ENCODE measurements around the gene PGAP6.

The PGAP6 gene

GRCh38 chr16:324451-325334 is 57.1 kb downstream of the PGAP6 start:
- DNase-seq = peak; percentile 78

- DNase-seq = no peak
These were observed 57.7 kb downstream of the PGAP6 start for GRCh38 chr16:324201-324450.

DNA sequence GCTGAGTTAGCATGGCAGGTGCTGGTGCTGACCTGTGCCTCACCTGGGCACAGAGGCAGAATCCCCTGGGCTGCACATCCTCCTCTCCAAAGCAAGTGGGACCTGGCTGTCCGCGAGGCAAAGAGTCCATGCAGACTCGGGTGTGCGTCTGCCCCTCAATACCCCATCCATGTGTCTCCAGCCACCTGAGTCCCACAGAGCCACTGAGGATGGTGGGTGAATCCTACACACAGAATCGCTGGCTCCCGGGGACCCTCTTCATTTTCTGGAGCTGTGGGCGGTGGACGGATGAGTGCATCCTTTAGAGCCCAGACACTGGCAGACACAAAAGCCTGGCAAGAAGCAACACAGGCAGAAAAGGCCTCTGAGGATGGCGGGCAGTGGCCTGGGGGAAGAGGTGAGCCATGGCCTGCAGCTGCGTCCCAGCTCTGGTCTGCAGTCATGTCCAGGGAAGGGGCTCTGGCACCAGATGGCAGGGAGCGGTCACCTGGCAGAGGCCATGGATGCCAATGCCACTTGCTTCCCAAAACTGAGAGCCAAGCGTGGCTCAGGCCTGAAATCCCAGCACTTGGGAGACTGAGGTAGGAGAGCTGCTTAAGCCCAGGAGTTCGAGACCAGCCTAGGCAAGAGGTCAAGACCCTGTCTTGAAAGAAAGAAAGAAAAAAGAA is 59.2 kb downstream of the PGAP6 start:
- DNase-seq = no peak

DNA sequence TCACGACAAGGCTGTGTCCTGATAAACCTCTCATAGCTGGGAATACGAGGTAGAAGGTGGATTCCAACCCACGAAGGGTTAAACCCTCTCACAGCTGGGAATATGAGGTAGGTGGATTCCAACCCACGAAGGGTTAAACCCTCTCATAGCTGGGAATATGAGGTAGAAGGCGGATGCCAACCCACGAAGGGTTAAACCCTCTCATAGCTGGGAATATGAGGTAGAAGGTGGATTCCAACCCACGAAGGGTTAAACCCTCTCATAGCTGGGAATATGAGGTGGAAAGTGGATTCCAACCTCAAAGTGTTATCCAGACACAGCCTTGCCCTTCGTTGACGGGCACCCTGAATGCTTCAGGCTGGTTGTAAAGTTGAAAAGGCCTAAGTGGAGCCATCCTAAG is 60.2 kb downstream of the PGAP6 start:
- DNase-seq = no peak
